ENCODE measurements around the gene BANF2. TPM values are rescaled to one million over a fixed set of nuclear protein-coding genes. Genes with fewer than 3 reads are reported as not detected.
A peak's percentile ranks its signal among the peaks of the same experiment; 100 is the strongest.

BANF2 gene
- total and polyA plus RNA-seq, 2 of the 13 experiments (the other 11 are each of a cell fraction or from before 2014, with no cell fraction given) = 0.35 TPM; not detected in 1

DNA sequence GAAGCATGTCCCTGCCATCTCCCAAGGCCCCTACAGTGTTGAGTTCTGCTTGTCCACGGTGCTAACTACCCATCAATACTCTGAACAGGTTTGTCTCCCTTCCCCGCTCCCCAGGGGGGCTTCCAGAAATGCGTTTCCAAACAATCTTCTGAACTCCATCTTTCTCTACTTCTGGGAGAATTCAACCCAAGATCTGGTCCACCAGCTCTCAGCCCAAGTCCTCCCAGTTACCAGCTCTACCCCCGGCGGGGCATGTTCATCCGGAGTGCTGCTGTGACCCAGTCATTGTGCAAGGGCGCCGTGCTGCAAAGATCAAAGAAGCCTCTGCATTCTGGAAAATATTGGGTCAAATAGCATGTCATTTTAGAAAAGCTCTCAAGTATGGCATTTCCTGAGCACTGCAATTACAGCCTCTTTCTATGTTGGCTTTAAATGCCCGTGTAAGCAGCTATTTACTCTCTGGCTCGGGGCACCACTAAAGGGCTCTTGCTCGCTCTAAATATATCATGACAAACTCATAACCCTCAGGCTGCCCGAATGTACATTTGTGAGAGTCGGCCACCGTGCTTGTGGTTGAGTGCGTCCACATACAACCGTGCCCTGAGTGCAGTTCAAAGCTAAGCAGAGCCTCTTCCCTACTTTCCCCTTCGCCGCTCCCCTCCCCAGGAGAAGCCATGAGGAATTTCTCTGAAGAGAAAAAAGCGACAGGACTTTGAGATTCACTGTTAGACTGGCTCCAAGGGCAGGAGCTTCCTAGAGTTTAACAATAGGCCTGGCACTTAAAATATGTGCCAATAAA lies 71.6 kb downstream of the BANF2 start (continued):
- TF ChIP-seq, protein P1, sequence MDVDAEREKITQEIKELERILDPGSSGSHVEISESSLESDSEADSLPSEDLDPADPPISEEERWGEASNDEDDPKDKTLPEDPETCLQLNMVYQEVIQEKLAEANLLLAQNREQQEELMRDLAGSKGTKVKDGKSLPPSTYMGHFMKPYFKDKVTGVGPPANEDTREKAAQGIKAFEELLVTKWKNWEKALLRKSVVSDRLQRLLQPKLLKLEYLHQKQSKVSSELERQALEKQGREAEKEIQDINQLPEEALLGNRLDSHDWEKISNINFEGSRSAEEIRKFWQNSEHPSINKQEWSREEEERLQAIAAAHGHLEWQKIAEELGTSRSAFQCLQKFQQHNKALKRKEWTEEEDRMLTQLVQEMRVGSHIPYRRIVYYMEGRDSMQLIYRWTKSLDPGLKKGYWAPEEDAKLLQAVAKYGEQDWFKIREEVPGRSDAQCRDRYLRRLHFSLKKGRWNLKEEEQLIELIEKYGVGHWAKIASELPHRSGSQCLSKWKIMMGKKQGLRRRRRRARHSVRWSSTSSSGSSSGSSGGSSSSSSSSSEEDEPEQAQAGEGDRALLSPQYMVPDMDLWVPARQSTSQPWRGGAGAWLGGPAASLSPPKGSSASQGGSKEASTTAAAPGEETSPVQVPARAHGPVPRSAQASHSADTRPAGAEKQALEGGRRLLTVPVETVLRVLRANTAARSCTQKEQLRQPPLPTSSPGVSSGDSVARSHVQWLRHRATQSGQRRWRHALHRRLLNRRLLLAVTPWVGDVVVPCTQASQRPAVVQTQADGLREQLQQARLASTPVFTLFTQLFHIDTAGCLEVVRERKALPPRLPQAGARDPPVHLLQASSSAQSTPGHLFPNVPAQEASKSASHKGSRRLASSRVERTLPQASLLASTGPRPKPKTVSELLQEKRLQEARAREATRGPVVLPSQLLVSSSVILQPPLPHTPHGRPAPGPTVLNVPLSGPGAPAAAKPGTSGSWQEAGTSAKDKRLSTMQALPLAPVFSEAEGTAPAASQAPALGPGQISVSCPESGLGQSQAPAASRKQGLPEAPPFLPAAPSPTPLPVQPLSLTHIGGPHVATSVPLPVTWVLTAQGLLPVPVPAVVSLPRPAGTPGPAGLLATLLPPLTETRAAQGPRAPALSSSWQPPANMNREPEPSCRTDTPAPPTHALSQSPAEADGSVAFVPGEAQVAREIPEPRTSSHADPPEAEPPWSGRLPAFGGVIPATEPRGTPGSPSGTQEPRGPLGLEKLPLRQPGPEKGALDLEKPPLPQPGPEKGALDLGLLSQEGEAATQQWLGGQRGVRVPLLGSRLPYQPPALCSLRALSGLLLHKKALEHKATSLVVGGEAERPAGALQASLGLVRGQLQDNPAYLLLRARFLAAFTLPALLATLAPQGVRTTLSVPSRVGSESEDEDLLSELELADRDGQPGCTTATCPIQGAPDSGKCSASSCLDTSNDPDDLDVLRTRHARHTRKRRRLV (CRISPR knock-in tag; IDR thresholded peaks at IDR 0.05) = peak; percentile 73; the same call in 1 of the 2 replicates
- TF ChIP-seq ZNF230 (CRISPR knock-in tag; IDR thresholded peaks at IDR 0.05) (peak; percentile 49; the same call in 1 of the 2 replicates), ERF (CRISPR knock-in tag; IDR thresholded peaks at IDR 0.05) (peak; percentile 29; the same call in 1 of the 2 replicates), ZNF362 (CRISPR knock-in tag; IDR thresholded peaks at IDR 0.05; ENCODE audit: borderline replicate concordance) (peak; percentile 66; the same call in 1 of the 2 replicates), ZNF605 (CRISPR knock-in tag; IDR thresholded peaks at IDR 0.05) (peak; percentile 92), KAT8 (CRISPR knock-in tag; IDR thresholded peaks at IDR 0.05) (peak; percentile 81), PAXIP1 (CRISPR knock-in tag; conservative IDR thresholded peaks at IDR 0.05) (peak; percentile 87), POLR2G (IDR thresholded peaks at IDR 0.05; ENCODE audit: low read depth, low read length) (peak; percentile 52; the same call in 1 of the 2 replicates), ZNF558 (CRISPR knock-in tag; IDR thresholded peaks at IDR 0.05; ENCODE audit: borderline replicate concordance) (0 out of 2 replicates have a peak, but pooled peaks have one; percentile 51), SMC3 (IDR thresholded peaks at IDR 0.05; ENCODE audit: low read length) (no peak; the same call in 1 of the 2 replicates), ZNF781 (CRISPR knock-in tag; IDR thresholded peaks at IDR 0.05; ENCODE audit: borderline replicate concordance, not compliant biosample characterization) (peak; percentile 21), MXD4 (CRISPR knock-in tag; IDR thresholded peaks at IDR 0.05) (peak; percentile 48; the same call in 1 of the 2 replicates), ZNF124 (CRISPR knock-in tag; IDR thresholded peaks at IDR 0.05) (0 out of 2 replicates have a peak, but pooled peaks have one; percentile 23), SNAPC5 (CRISPR knock-in tag; IDR thresholded peaks at IDR 0.05; ENCODE audit: borderline replicate concordance) (0 out of 2 replicates have a peak, but pooled peaks have one; percentile 26), SALL2 (CRISPR knock-in tag; IDR thresholded peaks at IDR 0.05) (0 out of 2 replicates have a peak, but pooled peaks have one; percentile 11), NFIC (IDR thresholded peaks at IDR 0.05; ENCODE audit: low read length) (peak; percentile 64), ZNF746 (CRISPR knock-in tag; IDR thresholded peaks at IDR 0.05) (0 out of 2 replicates have a peak, but pooled peaks have one; percentile 40)
- TF ChIP-seq, protein P2, sequence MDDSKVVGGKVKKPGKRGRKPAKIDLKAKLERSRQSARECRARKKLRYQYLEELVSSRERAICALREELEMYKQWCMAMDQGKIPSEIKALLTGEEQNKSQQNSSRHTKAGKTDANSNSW (CRISPR knock-in tag; IDR thresholded peaks at IDR 0.05; ENCODE audit: borderline replicate concordance) = peak; percentile 49; the same call in 1 of the 2 replicates

Data from HepG2 (cell line).